CD4-positive, CD25-positive, alpha-beta regulatory T cell (primary cell): ENCODE results near the gene IPO5. TPM values are rescaled to one million over a fixed set of nuclear protein-coding genes. Genes with fewer than 3 reads are reported as not detected.
A peak's percentile ranks its signal among the peaks of the same experiment; 100 is the strongest.
"Not testable (repeated sequence)": the region's sequence is repeated elsewhere in the genome, so short reads cannot be mapped to it uniquely, and the experiment has no call there.

Experiments
- ATAC-seq, 2 donors: fragments of 150-1000 bp; cut with Tn5 transposase; one replicate each; pipeline ENCODE4 v1.10.0; 2021; ENCODE audit warnings: low read depth in 2 of 2, moderate number of reproducible peaks in 2 of 2, moderate library complexity in 1 of 2
- DNase-seq, 3 donors: peaks; one replicate each; pipeline versions ENCODE4 v3.0.0 to v3.0.0-alpha.2; 2012 to 2022; ENCODE audit warnings: mixed read lengths in 1 of 3
- H3K27ac ChIP-seq: one replicate; pipeline ENCODE4 v1.7.0; 2013; ENCODE audit warnings: mild to moderate bottlenecking, low read length; ENCODE audit not compliant: insufficient read depth, poor library complexity, severe bottlenecking
- H3K27me3 ChIP-seq: one replicate; pipeline ENCODE4 v1.7.0; 2013; ENCODE audit warnings: low read length; ENCODE audit not compliant: control insufficient read depth, insufficient read depth
- H3K36me3 ChIP-seq: one replicate; pipeline ENCODE4 v1.7.0; 2013; ENCODE audit warnings: mild to moderate bottlenecking, low read length, moderate library complexity; ENCODE audit not compliant: control insufficient read depth, insufficient read depth
- H3K4me1 ChIP-seq: 2 replicates; pipeline ENCODE4 v1.7.0; 2013; ENCODE audit warnings: mild to moderate bottlenecking, low read length; ENCODE audit not compliant: insufficient read depth, control insufficient read depth, poor library complexity, severe bottlenecking
- H3K4me3 ChIP-seq: one replicate; pipeline ENCODE4 v1.7.0; 2013; ENCODE audit warnings: low read depth, mild to moderate bottlenecking, low read length, moderate library complexity
- H3K9me3 ChIP-seq, 2 experiments: 1 replicate in 1 of 2; 2 replicates in 1 of 2; pipeline ENCODE4 v1.7.0; 2013; ENCODE audit warnings: low read length in 2 of 2, mild to moderate bottlenecking in 1 of 2, moderate library complexity in 1 of 2; ENCODE audit not compliant: control insufficient read depth in 2 of 2
- H3K27ac Mint-ChIP-seq, 3 donors: one replicate each; pipeline ENCODE4 v1.8.0; 2020 to 2022; ENCODE audit warnings: mild to moderate bottlenecking in 3 of 3, mixed read lengths in 3 of 3, moderate library complexity in 2 of 3
- H3K27me3 Mint-ChIP-seq: one replicate; pipeline ENCODE4 v1.8.0; 2022; ENCODE audit warnings: mild to moderate bottlenecking, mixed read lengths
- H3K36me3 Mint-ChIP-seq: one replicate; pipeline ENCODE4 v1.8.0; 2020; ENCODE audit warnings: mixed read lengths
- H3K4me1 Mint-ChIP-seq, 4 donors: one replicate each; pipeline ENCODE4 v1.8.0; 2020 to 2022; ENCODE audit warnings: mixed read lengths in 4 of 4, mild to moderate bottlenecking in 1 of 4
- H3K4me3 Mint-ChIP-seq, 4 donors: one replicate each; pipeline ENCODE4 v1.8.0; 2020 to 2022; ENCODE audit warnings: mild to moderate bottlenecking in 4 of 4, mixed read lengths in 4 of 4, moderate library complexity in 3 of 4
- H3K9me3 Mint-ChIP-seq, 7 donors: one replicate each; pipeline ENCODE4 v1.8.0; 2020 to 2022; ENCODE audit warnings: mixed read lengths in 7 of 7, mild to moderate bottlenecking in 3 of 7, moderate library complexity in 2 of 7
- polyA plus RNA-seq, 4 donors: library from polyadenylated mRNA; unstranded; fragments of 300-500 nt; fragmentation: Illumina TruSeq; gene quantifications; one replicate each; pipeline ENCODE4 v1.2.3, GENCODE V29; 2021
- total RNA-seq: library from RNA; stranded (reverse); gene quantifications from one replicate; pipeline ENCODE4 v1.2.3, GENCODE V29; 2022

Gene IPO5
- total and polyA plus RNA-seq, 5 donors from 2014 or later = 27.7 to 82.4 (median 35.4) TPM

- H3K9me3 Mint-ChIP-seq = peaks cover 0 to 4% (median 0%) of the 10 kb centered on the region in 7 donors
- no peaks in the 10 kb centered on the region for H3K4me1 ChIP-seq
Observed at GRCh38 chr13:97951376-97951775, 2.1 kb upstream of the IPO5 start.

GRCh38 chr13:97952831-97953230 is 644 bp upstream of the IPO5 start:
- not testable (repeated sequence) for DNase-seq, H3K9me3 Mint-ChIP-seq, H3K4me1 Mint-ChIP-seq, H3K36me3 Mint-ChIP-seq, ATAC-seq, H3K4me3 Mint-ChIP-seq, H3K27ac Mint-ChIP-seq, H3K27me3 Mint-ChIP-seq, H3K27ac ChIP-seq, H3K4me1 ChIP-seq, H3K9me3 ChIP-seq, H3K36me3 ChIP-seq, H3K4me3 ChIP-seq, H3K27me3 ChIP-seq

More at GRCh38 chr13:97951376-97951775, 2.1 kb upstream of the IPO5 start:
- Mint-ChIP-seq H3K36me3 (no peaks in the 10 kb centered on the region), H3K27ac (no peak overlapping the region), H3K27me3 (peaks cover under 1% of the 10 kb centered on the region), H3K4me1 (no peaks in the 10 kb centered on the region), H3K4me3 (no peak overlapping the region)
- Histone ChIP-seq H3K9me3 (no peaks in the 10 kb centered on the region), H3K27me3 (no peaks in the 10 kb centered on the region), H3K4me3 (no peak overlapping the region), H3K36me3 (no peaks in the 10 kb centered on the region), H3K27ac (no peak overlapping the region)
- no peak for DNase-seq
- ATAC-seq = no peak

- no peak overlapping the region for H3K4me3 ChIP-seq
- no peaks in the 10 kb centered on the region for H3K9me3 ChIP-seq
- Mint-ChIP-seq H3K4me3 (no peak overlapping the region), H3K9me3 (peaks cover 0 to 2% (median 0%) of the 10 kb centered on the region in 7 donors), H3K27ac (no peak overlapping the region), H3K36me3 (no peaks in the 10 kb centered on the region), H3K4me1 (no peaks in the 10 kb centered on the region), H3K27me3 (no peaks in the 10 kb centered on the region)
- no peak overlapping the region for H3K27ac ChIP-seq
- H3K27me3 ChIP-seq = no peaks in the 10 kb centered on the region
- ATAC-seq (no peak), DNase-seq (no peak)
- H3K4me1 ChIP-seq = no peaks in the 10 kb centered on the region
- H3K36me3 ChIP-seq = no peaks in the 10 kb centered on the region
Observed at GRCh38 chr13:97961340-97961739, 7.9 kb downstream of the IPO5 start.

GRCh38 chr13:97962887-97963286 is 9.4 kb downstream of the IPO5 start:
- Mint-ChIP-seq H3K36me3 (no peaks in the 10 kb centered on the region), H3K27ac (no peak overlapping the region), H3K27me3 (peaks cover 5% of the 10 kb centered on the region), H3K9me3 (peaks cover 0 to 2% (median 0%) of the 10 kb centered on the region in 7 donors), H3K4me1 (no peaks in the 10 kb centered on the region), H3K4me3 (no peak overlapping the region)
- Histone ChIP-seq H3K9me3 (no peaks in the 10 kb centered on the region), H3K27me3 (no peaks in the 10 kb centered on the region), H3K36me3 (no peaks in the 10 kb centered on the region), H3K27ac (no peak overlapping the region), H3K4me3 (no peak overlapping the region), H3K4me1 (no peaks in the 10 kb centered on the region)
- no peak for DNase-seq
- no peak for ATAC-seq

- peaks cover 13% of the 10 kb centered on the region for H3K27me3 Mint-ChIP-seq
- Histone ChIP-seq H3K27ac (no peak overlapping the region), H3K27me3 (peaks cover 2% of the 10 kb centered on the region), H3K36me3 (no peaks in the 10 kb centered on the region), H3K4me3 (no peak overlapping the region), H3K9me3 (no peaks in the 10 kb centered on the region), H3K4me1 (no peaks in the 10 kb centered on the region)
- ATAC-seq (no peak), DNase-seq (no peak)
- no peaks in the 10 kb centered on the region for H3K36me3 Mint-ChIP-seq
- no peak overlapping the region for H3K27ac Mint-ChIP-seq
- peaks cover 0 to 2% (median 0%) of the 10 kb centered on the region in 7 donors for H3K9me3 Mint-ChIP-seq
- no peak overlapping the region for H3K4me3 Mint-ChIP-seq
- no peaks in the 10 kb centered on the region for H3K4me1 Mint-ChIP-seq
Observed at GRCh38 chr13:97967226-97967625, 13.8 kb downstream of the IPO5 start.

- DNase-seq = no peak
- Mint-ChIP-seq H3K4me1 (no peaks in the 10 kb centered on the region), H3K9me3 (peaks cover 0 to 2% (median 0%) of the 10 kb centered on the region in 7 donors), H3K27me3 (peaks cover 13% of the 10 kb centered on the region), H3K27ac (no peak overlapping the region), H3K36me3 (no peaks in the 10 kb centered on the region), H3K4me3 (no peak overlapping the region)
- no peaks in the 10 kb centered on the region for H3K9me3 ChIP-seq
- no peaks in the 10 kb centered on the region for H3K36me3 ChIP-seq
- H3K4me3 ChIP-seq = no peak overlapping the region
- H3K27ac ChIP-seq = no peak overlapping the region
- no peaks in the 10 kb centered on the region for H3K4me1 ChIP-seq
- ATAC-seq = no peak
- peaks cover 2% of the 10 kb centered on the region for H3K27me3 ChIP-seq
Observed at GRCh38 chr13:97967948-97968347, 14.5 kb downstream of the IPO5 start.

GRCh38 chr13:97971519-97971918 is 18.0 kb downstream of the IPO5 start:
- Histone ChIP-seq H3K36me3 (no peaks in the 10 kb centered on the region), H3K9me3 (no peaks in the 10 kb centered on the region), H3K4me1 (peaks cover 4% of the 10 kb centered on the region), H3K27me3 (peaks cover 2% of the 10 kb centered on the region), H3K27ac (no peak overlapping the region), H3K4me3 (no peak overlapping the region)
- Mint-ChIP-seq H3K4me1 (peaks cover 0 to 3% (median under 1%) of the 10 kb centered on the region in 4 donors), H3K9me3 (no peaks in the 10 kb centered on the region), H3K36me3 (no peaks in the 10 kb centered on the region), H3K27me3 (peaks cover 19% of the 10 kb centered on the region), H3K4me3 (peak overlapping the region in 1 of 4 donors; percentile 44), H3K27ac (no peak overlapping the region)
- ATAC-seq (no peak), DNase-seq (no peak)

GRCh38 chr13:97974773-97975172 is 21.3 kb downstream of the IPO5 start:
- Histone ChIP-seq H3K4me1 (peaks cover 20% of the 10 kb centered on the region), H3K27ac (no peak overlapping the region), H3K27me3 (no peaks in the 10 kb centered on the region), H3K9me3 (no peaks in the 10 kb centered on the region), H3K4me3 (no peak overlapping the region), H3K36me3 (no peaks in the 10 kb centered on the region)
- H3K4me1 Mint-ChIP-seq = peaks cover 18 to 29% (median 24%) of the 10 kb centered on the region in 4 donors
- no peaks in the 10 kb centered on the region for H3K36me3 Mint-ChIP-seq
- DNase-seq = no peak
- H3K4me3 Mint-ChIP-seq = peak overlapping the region; percentile 68 to 97 (median 74)
- no peaks in the 10 kb centered on the region for H3K9me3 Mint-ChIP-seq
- peaks cover 10% of the 10 kb centered on the region for H3K27me3 Mint-ChIP-seq
- peak overlapping the region in 2 of 3 donors; percentile 20 to 69 for H3K27ac Mint-ChIP-seq
- no peak for ATAC-seq
